GM18526 (cell line): ENCODE measurements around the gene GCNT2.

Source experiments
- POLR2A ChIP-seq: IDR thresholded peaks from 3 replicates; pipeline ENCODE4 v1.6.1; 2011; ENCODE audit not compliant: insufficient read length; ENCODE audit errors: extremely low read depth

The GCNT2 gene

DNA sequence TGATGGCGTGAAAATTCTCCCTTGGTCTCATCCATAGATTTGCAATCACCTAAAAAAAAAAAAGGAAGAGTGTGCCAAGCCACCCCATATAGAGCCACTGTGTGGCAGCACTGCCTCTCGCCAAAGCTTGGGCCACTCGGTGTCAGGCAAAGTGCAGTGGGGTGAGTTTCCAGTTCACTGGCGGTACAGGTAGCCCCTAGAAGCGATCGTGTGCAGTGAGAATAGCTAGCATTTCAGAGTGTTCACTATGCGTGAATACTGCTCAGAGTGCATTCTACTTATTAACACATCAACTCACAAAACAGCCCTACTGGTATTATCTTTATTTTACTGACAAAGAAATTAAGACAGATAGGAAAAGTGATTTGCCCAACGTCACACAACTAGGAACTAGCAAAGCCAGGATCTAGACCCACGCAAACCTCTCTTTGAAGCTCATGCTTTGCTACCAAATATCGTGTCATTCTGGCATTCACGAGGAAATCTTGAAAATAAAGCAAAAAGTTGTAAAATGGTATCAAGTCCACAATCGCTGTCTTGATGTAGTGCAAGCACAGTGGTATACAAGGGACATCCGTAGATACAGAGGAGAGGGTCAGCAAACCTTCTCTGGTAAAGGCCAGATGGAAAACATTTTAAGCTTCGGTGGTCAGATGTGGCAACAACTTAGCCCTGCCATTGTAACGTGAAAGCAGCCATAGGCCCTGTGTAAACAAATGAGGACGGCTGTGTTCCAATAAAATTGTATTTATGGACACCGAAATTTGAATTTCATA, 10.4 kb upstream of the GCNT2 start:
- no peak for TF ChIP-seq POLR2A

- TF ChIP-seq POLR2A, result no peak
Observed at GRCh38 chr6:10511477-10511876, 9.7 kb upstream of the GCNT2 start.

DNA sequence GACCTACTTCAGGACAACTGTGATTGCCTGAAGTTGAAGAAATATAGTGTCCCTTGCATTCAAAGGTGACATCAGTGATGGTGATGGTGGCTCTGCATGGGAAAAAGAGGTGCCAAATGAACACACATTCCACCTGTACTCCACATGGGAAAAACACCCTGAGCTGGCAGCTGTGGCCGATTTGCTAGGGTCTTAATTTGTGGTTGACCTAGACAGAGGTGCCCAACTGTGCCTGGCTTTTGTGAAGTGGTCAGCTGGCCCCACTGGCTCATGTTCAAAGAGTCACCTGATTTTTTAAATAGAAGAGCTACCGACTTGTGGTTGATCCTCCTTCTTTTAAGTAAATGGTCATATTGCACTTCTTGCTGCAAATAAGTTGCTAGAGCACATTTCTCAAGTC, 7.6 kb upstream of the GCNT2 start:
- no peak for TF ChIP-seq POLR2A

DNA sequence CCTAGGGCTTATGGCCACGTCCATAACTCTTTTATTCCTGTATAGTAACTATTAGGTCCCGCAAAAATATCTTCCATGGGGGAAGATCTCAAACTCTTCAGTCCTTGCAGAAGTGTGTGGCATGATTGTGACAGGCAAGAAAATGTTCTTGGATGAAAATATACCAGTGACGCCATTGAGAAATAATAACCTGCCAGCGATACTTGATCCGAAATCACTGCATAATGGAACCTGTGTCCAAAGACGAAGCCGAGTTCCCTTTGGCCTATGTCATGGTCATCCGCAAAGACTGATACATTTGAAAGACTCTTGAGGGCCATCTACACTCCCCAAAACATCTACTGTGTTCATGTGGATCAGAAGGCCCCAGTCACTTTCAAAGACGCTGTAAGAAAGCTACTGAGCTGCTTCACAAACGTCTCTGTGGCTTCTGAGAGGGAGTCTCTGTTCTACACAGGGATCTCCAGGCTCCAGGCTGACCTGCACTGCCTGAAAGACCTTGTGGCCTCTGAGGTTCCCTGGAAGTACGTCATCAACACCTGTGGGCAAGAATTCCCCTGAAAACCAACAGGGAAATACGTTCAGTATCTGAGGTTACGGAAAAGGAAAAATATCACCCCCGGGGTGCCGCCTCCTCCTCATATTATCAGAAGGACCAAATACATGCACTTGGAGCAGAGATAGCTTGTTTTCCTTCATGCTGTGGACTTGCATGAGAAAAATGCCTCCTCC, 6.9 kb upstream of the GCNT2 start:
- no peak for TF ChIP-seq POLR2A

GRCh38 chr6:10516953-10517352, 4.2 kb upstream of the GCNT2 start:
- no peak for TF ChIP-seq POLR2A

- no peak for TF ChIP-seq POLR2A
Observed at GRCh38 chr6:10518557-10519407, 2.4 kb upstream of the GCNT2 start.

DNA sequence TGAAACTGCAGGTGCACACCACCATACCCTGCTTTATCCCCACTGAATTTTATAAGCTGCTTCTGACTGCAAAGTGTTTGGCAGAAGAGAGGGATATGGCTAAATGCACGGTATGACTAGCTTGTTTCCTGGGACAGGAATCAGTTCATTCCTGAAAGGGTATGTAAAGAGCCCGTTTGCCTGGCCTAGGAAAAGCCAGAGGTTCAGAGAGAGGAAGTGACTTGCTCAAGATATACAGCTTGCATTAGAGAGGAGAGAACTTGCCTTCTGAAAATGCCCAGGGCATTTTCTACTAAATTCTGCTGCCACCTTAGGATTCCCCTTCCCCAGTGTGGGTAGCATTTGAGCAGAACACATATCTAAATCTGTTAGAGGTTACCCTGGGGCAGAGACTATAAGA, 683 bp upstream of the GCNT2 start:
- TF ChIP-seq POLR2A, result no peak

DNA sequence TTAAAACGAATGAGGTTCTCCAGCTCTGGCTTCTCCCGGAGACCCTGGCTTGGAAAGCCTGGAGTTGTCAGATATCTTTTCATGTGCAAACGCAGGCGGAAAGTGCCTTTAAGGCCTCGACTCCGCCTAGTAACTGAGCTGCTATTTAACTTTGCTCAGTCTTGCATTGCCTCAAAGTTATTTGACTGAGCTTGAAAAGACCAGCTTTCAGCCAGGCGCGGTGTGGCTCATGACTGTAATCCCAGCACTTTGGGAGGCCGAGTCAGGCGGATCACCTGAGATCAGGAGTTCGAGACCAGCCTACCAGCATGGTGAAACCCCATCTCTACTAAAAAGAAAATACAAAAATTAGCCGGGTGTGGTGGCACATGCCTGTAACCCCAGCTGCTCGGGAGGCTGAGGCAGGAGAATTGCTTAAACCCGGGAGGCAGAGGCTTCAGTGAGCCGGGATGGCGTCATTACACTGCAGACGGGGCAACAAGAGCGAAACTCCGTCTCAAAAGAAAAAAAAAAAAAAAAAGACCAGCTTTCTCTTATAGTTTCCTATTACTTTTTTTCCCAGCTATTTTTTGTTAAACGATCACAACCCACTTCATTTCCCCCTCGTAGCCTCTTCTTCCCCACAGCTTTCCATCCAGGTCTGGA, 1.9 kb downstream of the GCNT2 start:
- TF ChIP-seq POLR2A, result no peak

DNA sequence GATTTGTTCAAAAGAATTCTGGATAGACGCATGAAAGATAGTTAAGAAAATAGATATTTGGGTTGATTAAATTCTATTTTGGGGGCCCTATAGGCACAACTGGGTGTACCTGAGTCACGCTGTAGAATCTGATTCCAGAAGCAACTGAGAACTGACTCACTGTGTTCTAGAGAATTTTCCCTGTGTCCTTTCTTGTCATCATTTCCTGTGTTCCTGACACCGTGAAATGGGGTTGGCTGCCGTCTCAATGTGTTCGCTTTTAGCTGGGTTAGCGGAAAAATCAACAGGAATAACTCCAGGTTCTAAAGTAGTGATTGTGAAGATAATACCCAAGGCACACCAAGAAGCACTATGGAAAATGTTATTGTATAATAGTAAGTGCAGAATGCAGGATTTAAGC, 5.0 kb downstream of the GCNT2 start:
- TF ChIP-seq POLR2A, result no peak

GRCh38 chr6:10528158-10528981, 7.2 kb downstream of the GCNT2 start:
- no peak for TF ChIP-seq POLR2A

DNA sequence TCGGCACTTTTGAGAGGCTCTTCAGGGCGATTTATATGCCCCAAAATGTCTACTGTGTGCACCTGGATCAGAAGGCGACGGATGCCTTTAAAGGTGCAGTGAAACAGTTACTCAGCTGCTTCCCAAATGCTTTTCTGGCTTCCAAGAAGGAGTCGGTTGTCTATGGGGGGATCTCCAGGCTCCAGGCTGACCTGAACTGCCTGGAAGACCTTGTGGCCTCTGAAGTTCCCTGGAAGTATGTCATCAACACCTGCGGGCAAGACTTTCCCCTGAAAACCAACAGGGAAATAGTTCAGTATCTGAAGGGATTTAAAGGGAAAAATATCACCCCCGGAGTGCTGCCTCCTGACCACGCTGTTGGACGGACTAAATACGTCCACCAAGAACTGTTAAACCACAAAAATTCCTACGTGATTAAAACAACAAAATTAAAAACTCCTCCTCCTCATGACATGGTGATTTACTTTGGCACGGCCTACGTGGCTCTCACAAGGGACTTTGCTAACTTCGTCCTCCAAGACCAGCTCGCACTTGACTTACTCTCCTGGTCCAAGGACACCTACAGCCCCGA, 8.2 kb downstream of the GCNT2 start:
- no peak for TF ChIP-seq POLR2A

DNA sequence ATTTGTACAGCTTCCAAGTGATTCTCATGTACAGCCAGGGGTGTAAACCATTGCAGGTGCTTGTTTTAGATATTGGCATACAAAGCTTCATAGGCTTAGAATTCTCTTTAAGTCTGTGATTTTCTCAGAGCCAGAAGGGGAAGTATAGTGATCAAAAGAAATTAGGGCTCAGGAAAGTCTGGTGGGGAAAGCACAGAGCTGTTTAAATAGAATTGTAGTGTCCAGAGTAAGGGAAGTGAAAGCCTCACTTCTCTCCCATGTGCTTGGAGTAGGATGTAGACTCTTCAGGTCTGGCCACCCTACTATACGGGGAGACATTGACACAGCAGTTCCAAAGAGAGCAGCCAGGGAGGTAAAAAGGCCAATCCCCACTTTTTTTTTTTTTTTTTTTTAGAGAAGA, 10.4 kb downstream of the GCNT2 start:
- no peak for TF ChIP-seq POLR2A

DNA sequence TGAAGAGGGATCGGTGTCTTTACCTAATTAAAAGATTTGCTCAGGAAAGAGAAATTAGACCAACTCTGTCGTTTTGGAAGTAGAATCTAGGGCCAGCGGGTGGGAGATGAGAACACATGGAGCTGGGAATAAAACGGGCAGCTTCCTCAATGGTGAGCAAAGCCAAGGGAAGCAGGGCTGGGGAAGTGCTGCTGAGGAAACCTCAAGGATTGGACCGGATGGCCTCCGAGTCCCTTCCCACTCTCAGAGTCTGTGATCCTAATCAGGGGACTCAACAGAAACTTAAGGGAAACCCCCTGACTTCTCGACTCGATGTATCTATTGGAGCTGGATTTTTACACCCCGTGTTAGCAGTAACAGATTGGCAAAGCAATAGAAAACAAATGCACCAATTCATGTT, 10.8 kb downstream of the GCNT2 start:
- TF ChIP-seq POLR2A, result no peak

DNA sequence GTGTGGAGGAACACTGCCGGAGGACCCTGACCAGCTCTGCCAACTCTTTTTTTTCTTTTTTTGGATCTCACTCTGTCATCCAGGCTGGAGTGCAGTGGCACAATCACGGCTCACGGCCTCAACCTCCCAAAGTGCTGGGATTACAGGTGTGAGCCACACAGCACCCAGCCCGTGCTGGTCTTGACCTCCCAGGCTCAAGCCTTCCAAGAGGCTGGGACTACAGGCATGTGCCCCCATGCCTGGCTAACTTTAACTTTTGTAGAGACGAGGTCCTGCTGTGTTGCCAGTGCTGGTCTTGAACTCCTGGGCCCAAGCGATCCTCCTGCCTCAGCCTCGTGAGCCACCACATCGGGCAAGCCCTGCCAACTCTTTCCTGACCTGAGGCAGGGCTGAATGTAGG, 11.2 kb downstream of the GCNT2 start:
- no peak for TF ChIP-seq POLR2A
